Mesenchymal stem cell (in vitro differentiated cells and primary cell): Measurements from ENCODE around the gene BPI.
A peak's percentile ranks its signal among the peaks of the same experiment; 100 is the strongest.

Source experiments
- DNase-seq: peaks from one replicate; pipeline ENCODE4 v3.0.0-alpha.2; 2013
- H2AFZ ChIP-seq: one replicate; pipeline ENCODE4 v1.6.1; 2013; ENCODE audit warnings: low read depth, mild to moderate bottlenecking, control low read depth, inconsistent platforms, low read length, moderate library complexity
- H2AK5ac ChIP-seq: 2 replicates; pipeline ENCODE4 v1.6.1; 2013; ENCODE audit warnings: low read length, moderate library complexity, mild to moderate bottlenecking, inconsistent platforms; ENCODE audit not compliant: severe bottlenecking
- H2BK120ac ChIP-seq: one replicate; pipeline ENCODE4 v1.6.1; 2013; ENCODE audit warnings: low read depth, mild to moderate bottlenecking, inconsistent platforms, low read length, moderate library complexity
- H2BK12ac ChIP-seq, 2 experiments: one replicate each; pipeline ENCODE4 v1.6.1; 2013; ENCODE audit warnings: inconsistent platforms in 2 of 2, low read length in 2 of 2, mild to moderate bottlenecking in 2 of 2, moderate library complexity in 2 of 2, control low read depth in 1 of 2
- H2BK15ac ChIP-seq: one replicate; pipeline ENCODE4 v1.6.1; 2013; ENCODE audit warnings: mild to moderate bottlenecking, low read depth, inconsistent platforms; ENCODE audit not compliant: poor library complexity, severe bottlenecking
- H2BK5ac ChIP-seq: 2 replicates; pipeline ENCODE4 v1.6.1; 2013; ENCODE audit warnings: low read depth, mild to moderate bottlenecking, low read length, control low read depth, inconsistent platforms; ENCODE audit not compliant: poor library complexity, severe bottlenecking
- H3K14ac ChIP-seq, 2 experiments: one replicate each; pipeline ENCODE4 v1.6.1; 2013; ENCODE audit warnings: inconsistent platforms in 2 of 2, low read length in 2 of 2, control low read depth in 1 of 2, mild to moderate bottlenecking in 1 of 2, moderate library complexity in 1 of 2
- H3K18ac ChIP-seq, 2 experiments: one replicate each; pipeline ENCODE4 v1.6.1; 2013; ENCODE audit warnings: inconsistent platforms in 2 of 2, low read length in 2 of 2, control low read depth in 1 of 2, low read depth in 1 of 2, mild to moderate bottlenecking in 1 of 2
- H3K23ac ChIP-seq, 2 experiments: one replicate each; pipeline ENCODE4 v1.6.1; 2013; ENCODE audit warnings: inconsistent platforms in 2 of 2, low read length in 2 of 2, mild to moderate bottlenecking in 2 of 2, moderate library complexity in 2 of 2, control low read depth in 1 of 2
- H3K27ac ChIP-seq: 2 replicates; pipeline ENCODE4 v1.5.1; 2013; ENCODE audit warnings: mild to moderate bottlenecking, moderate library complexity, low read length, control low read depth, inconsistent platforms; ENCODE audit not compliant: poor library complexity, severe bottlenecking
- H3K27me3 ChIP-seq, 2 experiments: 2 replicates each; pipeline versions ENCODE4 v1.6.1 to v1.7.0; 2013; ENCODE audit warnings: low read length in 2 of 2, mild to moderate bottlenecking in 2 of 2, moderate library complexity in 2 of 2, control low read depth in 1 of 2, inconsistent platforms in 1 of 2; ENCODE audit not compliant: control insufficient read depth in 1 of 2, insufficient read depth in 1 of 2
- H3K36me3 ChIP-seq, 2 experiments: 2 replicates each; pipeline versions ENCODE4 v1.6.1 to v1.7.0; 2013; ENCODE audit warnings: low read length in 2 of 2, control low read depth in 1 of 2, inconsistent platforms in 1 of 2, low read depth in 1 of 2, mild to moderate bottlenecking in 1 of 2; ENCODE audit not compliant: insufficient read depth in 2 of 2, control insufficient read depth in 1 of 2
- H3K4ac ChIP-seq, 2 experiments: one replicate each; pipeline ENCODE4 v1.6.1; 2013; ENCODE audit warnings: inconsistent platforms in 2 of 2, low read length in 2 of 2, mild to moderate bottlenecking in 2 of 2, moderate library complexity in 2 of 2, control low read depth in 1 of 2, low read depth in 1 of 2
- H3K4me1 ChIP-seq: 2 replicates; pipeline ENCODE4 v1.6.1; 2013; ENCODE audit warnings: low read depth, low read length, control low read depth; ENCODE audit not compliant: control insufficient read depth, insufficient read depth
- H3K4me2 ChIP-seq: 2 replicates; pipeline ENCODE4 v1.6.1; 2013; ENCODE audit warnings: low read length, mild to moderate bottlenecking, inconsistent platforms; ENCODE audit not compliant: poor library complexity, severe bottlenecking
- H3K4me3 ChIP-seq, 2 experiments: 2 replicates each; pipeline versions ENCODE4 v1.5.1 to v1.7.0; 2013; ENCODE audit warnings: low read length in 2 of 2, mild to moderate bottlenecking in 2 of 2, control low read depth in 1 of 2, low read depth in 1 of 2; ENCODE audit not compliant: insufficient read depth in 1 of 2
- H3K79me1 ChIP-seq: replicated peaks from 2 replicates; pipeline ENCODE4 v1.6.1; 2013; ENCODE audit warnings: mild to moderate bottlenecking, control low read depth, low read length, inconsistent platforms; ENCODE audit not compliant: poor library complexity, severe bottlenecking
- H3K9ac ChIP-seq: 2 replicates; pipeline ENCODE4 v1.7.0; 2013; ENCODE audit warnings: mild to moderate bottlenecking, low read length, moderate library complexity
- H3K9me3 ChIP-seq: 2 replicates; pipeline ENCODE4 v1.7.0; 2013; ENCODE audit warnings: mild to moderate bottlenecking, low read length; ENCODE audit not compliant: control insufficient read depth
- H4K8ac ChIP-seq: one replicate; pipeline ENCODE4 v1.6.1; 2013; ENCODE audit warnings: inconsistent platforms, mild to moderate bottlenecking, low read length, moderate library complexity
- H4K91ac ChIP-seq: one replicate; pipeline ENCODE4 v1.6.1; 2013; ENCODE audit warnings: mild to moderate bottlenecking, low read length, inconsistent platforms
- WGBS: methylation state at CpG from one replicate; pipeline ENCODE4 v1.1.7; 2013; ENCODE audit warnings: mixed read lengths; 5-methylcytosine and 5-hydroxymethylcytosine counted together

BPI gene

DNA sequence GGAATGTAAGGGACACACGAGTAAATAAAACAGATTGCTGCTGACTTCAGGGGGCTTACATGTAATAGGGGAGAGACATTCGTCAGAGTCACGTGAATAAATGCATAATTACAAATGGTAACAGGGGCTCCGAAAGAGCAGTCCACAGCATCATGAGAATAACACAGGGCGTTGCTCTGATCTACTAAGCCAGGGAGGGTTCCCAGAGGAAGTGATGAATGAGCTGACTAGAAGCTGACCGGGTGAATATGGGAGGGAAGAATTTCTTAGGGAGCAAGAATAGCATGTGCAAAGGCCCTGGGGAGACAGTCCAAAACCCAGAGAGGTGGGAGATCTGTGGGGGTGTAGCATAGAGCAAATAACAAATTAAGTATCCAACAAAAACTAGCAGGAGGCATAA is 2.4 kb downstream of the BPI start:
- peaks cover 8% of the 10 kb centered on the region for H3K4me1 ChIP-seq
- H3K27ac ChIP-seq = no peak overlapping the region
- H3K4me2 ChIP-seq = no peak overlapping the region
- no peaks in the 10 kb centered on the region for H3K79me1 ChIP-seq
- H3K36me3 ChIP-seq = no peaks in the 10 kb centered on the region
- no peak overlapping the region for H3K9ac ChIP-seq
- WGBS = 86% methylated on average over 6 of the region's 6 CpGs
- no peak overlapping the region for H2AFZ ChIP-seq
- no peak overlapping the region for H3K4ac ChIP-seq
- H3K23ac ChIP-seq = no peak overlapping the region
- no peak overlapping the region for H2BK15ac ChIP-seq
- no peak overlapping the region for H3K14ac ChIP-seq
- H4K91ac ChIP-seq = no peak overlapping the region
- no peak overlapping the region for H2BK12ac ChIP-seq
- no peak overlapping the region for H3K18ac ChIP-seq
- no peak overlapping the region for H2BK5ac ChIP-seq
- no peaks in the 10 kb centered on the region for H3K9me3 ChIP-seq
- no peak overlapping the region for H3K4me3 ChIP-seq
- no peak for DNase-seq
- no peak overlapping the region for H2BK120ac ChIP-seq
- H4K8ac ChIP-seq = no peak overlapping the region
- H3K27me3 ChIP-seq = peaks cover 18 to 68% of the 10 kb centered on the region in 2 experiments
- no peak overlapping the region for H2AK5ac ChIP-seq

- Histone ChIP-seq H3K27ac (no peak overlapping the region), H2BK15ac (no peak overlapping the region)
Observed at GRCh38 chr20:38307371-38308046, 3.6 kb downstream of the BPI start.

DNA sequence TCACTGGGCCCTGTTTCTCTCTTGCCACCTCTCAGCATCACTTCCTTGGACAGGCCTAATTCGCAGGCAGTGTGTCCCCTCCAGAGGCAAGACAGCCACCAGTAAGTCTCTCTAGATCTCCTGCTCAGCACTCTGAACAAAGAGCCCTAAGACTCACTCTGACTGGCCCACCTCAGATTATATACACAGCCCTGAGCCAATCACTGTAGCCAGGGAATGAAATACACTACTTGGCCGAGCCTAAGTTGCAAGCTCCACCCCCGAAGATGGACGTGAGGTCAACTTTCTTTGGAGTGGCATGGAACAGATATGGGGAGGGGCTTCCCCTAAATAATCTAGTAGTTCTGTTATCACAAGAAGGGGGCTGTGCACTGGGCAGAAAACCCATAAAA is 4.1 kb downstream of the BPI start:
- peaks cover 25 to 67% of the 10 kb centered on the region in 2 experiments for H3K27me3 ChIP-seq
- no peaks in the 10 kb centered on the region for H3K36me3 ChIP-seq
- H2BK12ac ChIP-seq = peak overlapping the region in 1 of 2 experiments; percentile 6
- DNase-seq = no peak
- H3K79me1 ChIP-seq = no peaks in the 10 kb centered on the region
- no peak overlapping the region for H2BK15ac ChIP-seq
- no peak overlapping the region for H3K4me3 ChIP-seq
- 89% methylated on average over 1 of the region's 4 CpGs for WGBS
- H3K4ac ChIP-seq = no peak overlapping the region
- H3K4me2 ChIP-seq = no peak overlapping the region
- H2BK5ac ChIP-seq = no peak overlapping the region
- no peak overlapping the region for H3K23ac ChIP-seq
- H3K9me3 ChIP-seq = no peaks in the 10 kb centered on the region
- no peak overlapping the region for H3K9ac ChIP-seq
- no peak overlapping the region for H2AK5ac ChIP-seq
- H3K18ac ChIP-seq = no peak overlapping the region
- no peak overlapping the region for H2BK120ac ChIP-seq
- no peak overlapping the region for H3K27ac ChIP-seq
- H4K8ac ChIP-seq = no peak overlapping the region
- H2AFZ ChIP-seq = no peak overlapping the region
- no peak overlapping the region for H3K14ac ChIP-seq
- H3K4me1 ChIP-seq = peaks cover 10% of the 10 kb centered on the region
- no peak overlapping the region for H4K91ac ChIP-seq

More at GRCh38 chr20:38307371-38308046, 3.6 kb downstream of the BPI start:
- no peaks in the 10 kb centered on the region for H3K79me1 ChIP-seq
- peak overlapping the region in 1 of 2 experiments; percentile 6 for H2BK12ac ChIP-seq
- no peak overlapping the region for H3K23ac ChIP-seq
- no peak overlapping the region for H2BK120ac ChIP-seq
- no peaks in the 10 kb centered on the region for H3K9me3 ChIP-seq
- H4K91ac ChIP-seq = no peak overlapping the region
- no peaks in the 10 kb centered on the region for H3K36me3 ChIP-seq
- peak; percentile 52 for DNase-seq
- H2AFZ ChIP-seq = no peak overlapping the region
- peaks cover 10% of the 10 kb centered on the region for H3K4me1 ChIP-seq
- peaks cover 25 to 68% of the 10 kb centered on the region in 2 experiments for H3K27me3 ChIP-seq
- H3K9ac ChIP-seq = no peak overlapping the region
- H3K14ac ChIP-seq = peak overlapping the region in 1 of 2 experiments; percentile 56
- no peak overlapping the region for H2AK5ac ChIP-seq
- no peak overlapping the region for H4K8ac ChIP-seq
- no peak overlapping the region for H3K4ac ChIP-seq
- H3K4me3 ChIP-seq = no peak overlapping the region
- H3K4me2 ChIP-seq = no peak overlapping the region
- no peak overlapping the region for H3K18ac ChIP-seq
- H2BK5ac ChIP-seq = no peak overlapping the region
- WGBS = 54% methylated on average over 6 of the region's 8 CpGs

DNA sequence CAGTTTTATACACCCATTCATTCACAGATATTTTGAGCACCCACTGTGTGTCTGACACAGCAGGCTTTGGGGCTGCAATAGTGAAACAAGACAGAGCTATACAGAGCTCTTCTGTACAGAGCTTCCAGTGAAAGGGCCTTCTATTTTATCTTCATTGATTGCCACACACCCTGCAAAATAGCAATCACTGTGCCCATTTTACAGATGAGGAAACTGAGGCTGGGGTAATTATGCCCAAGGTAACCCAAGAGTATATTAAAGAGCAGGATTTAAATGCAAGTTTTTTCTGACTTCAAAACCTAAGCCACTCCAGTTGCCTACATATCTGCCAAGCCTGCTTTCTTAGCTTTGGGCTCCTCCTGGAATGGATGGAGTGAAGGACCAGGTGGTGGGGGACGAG is 4.5 kb downstream of the BPI start:
- no peak overlapping the region for H2BK15ac ChIP-seq
- H2AK5ac ChIP-seq = no peak overlapping the region
- H3K9me3 ChIP-seq = no peaks in the 10 kb centered on the region
- WGBS = no CpG with 5 or more reads among the region's 1 CpG
- no peak overlapping the region for H2AFZ ChIP-seq
- H3K27ac ChIP-seq = no peak overlapping the region
- DNase-seq = no peak
- no peak overlapping the region for H3K4me2 ChIP-seq
- no peak overlapping the region for H3K18ac ChIP-seq
- H4K8ac ChIP-seq = no peak overlapping the region
- H3K4ac ChIP-seq = no peak overlapping the region
- H3K23ac ChIP-seq = no peak overlapping the region
- H3K4me1 ChIP-seq = peaks cover 10% of the 10 kb centered on the region
- no peaks in the 10 kb centered on the region for H3K79me1 ChIP-seq
- H3K27me3 ChIP-seq = peaks cover 25 to 66% of the 10 kb centered on the region in 2 experiments
- H3K9ac ChIP-seq = no peak overlapping the region
- H2BK120ac ChIP-seq = no peak overlapping the region
- no peak overlapping the region for H2BK5ac ChIP-seq
- H2BK12ac ChIP-seq = no peak overlapping the region
- no peak overlapping the region for H4K91ac ChIP-seq
- no peaks in the 10 kb centered on the region for H3K36me3 ChIP-seq
- no peak overlapping the region for H3K4me3 ChIP-seq
- H3K14ac ChIP-seq = no peak overlapping the region
